GM20431 (cell line): ENCODE measurements around the gene FURIN.
"Not testable (repeated sequence)": the region's sequence is repeated elsewhere in the genome, so short reads cannot be mapped to it uniquely, and the experiment has no call there.

Experiments used
- in situ Hi-C: fragments of 300-500 bp; cut with MseI, MboI; formaldehyde crosslinking; loops from one replicate; pipeline ENCODE4 v1.15.0; 2020; ENCODE audit warnings: low sequenced_read_pairs; ENCODE audit not compliant: unreplicated experiment

FURIN gene

DNA sequence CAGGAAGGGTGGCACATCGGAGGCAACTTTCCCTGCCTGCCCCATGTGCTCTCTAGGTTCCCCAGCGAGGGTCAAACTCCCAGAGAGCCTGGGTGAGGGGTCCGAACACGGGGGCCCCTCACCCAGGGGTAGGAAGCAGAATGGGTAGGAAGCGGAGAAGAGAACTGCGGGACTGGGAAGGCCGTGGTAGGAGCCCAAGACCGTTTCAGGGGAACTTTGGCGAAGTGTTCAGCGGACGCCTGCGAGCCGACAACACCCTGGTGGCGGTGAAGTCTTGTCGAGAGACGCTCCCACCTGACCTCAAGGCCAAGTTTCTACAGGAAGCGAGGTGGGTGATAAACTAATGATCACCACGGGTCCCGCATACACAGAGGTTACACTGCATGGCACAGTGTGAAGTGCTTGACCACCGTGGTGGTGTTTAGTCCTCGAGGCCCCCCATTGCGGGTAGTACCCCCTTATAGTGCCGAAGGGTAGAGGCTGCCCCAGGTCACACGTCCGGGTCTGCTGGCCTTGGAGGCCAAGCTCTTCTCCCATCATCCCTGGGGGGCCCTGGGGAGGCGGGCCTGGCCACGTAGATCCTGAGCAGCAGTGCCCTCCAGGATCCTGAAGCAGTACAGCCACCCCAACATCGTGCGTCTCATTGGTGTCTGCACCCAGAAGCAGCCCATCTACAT, 24.2 kb downstream of the FURIN start:
- in situ Hi-C loops = loop anchor here (25.0 kb wide), 1 partner anchor 555 kb away; no protein-coding TSS in a partner anchor

DNA sequence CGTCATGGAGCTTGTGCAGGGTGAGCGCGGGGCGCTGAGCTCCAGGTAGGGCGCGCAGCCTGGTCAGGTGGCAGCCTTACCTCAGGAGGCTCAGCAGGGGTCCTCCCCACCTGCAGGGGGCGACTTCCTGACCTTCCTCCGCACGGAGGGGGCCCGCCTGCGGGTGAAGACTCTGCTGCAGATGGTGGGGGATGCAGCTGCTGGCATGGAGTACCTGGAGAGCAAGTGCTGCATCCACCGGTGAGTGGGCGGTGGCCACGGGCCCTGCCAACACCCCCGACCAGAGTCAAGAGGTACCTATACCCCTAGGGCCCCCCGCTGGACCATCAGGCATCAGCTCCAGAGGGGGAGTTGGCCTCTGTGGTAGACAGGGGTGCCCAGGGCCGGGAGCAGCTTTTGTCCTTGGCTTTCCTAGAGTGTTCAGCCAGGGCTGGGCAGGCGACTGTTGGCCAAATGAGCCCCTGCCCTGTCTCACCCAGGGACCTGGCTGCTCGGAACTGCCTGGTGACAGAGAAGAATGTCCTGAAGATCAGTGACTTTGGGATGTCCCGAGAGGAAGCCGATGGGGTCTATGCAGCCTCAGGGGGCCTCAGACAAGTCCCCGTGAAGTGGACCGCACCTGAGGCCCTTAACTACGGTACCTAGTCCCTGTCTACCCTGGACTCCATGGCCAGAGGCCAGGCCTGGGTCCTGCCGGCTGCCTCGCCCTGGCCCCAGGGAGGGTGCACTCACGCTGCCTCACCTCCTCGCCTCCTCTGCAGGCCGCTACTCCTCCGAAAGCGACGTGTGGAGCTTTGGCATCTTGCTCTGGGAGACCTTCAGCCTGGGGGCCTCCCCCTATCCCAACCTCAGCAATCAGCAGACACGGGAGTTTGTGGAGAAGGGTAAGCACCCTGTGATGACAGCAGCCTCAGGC, 25.0 kb downstream of the FURIN start:
- in situ Hi-C loops = loop anchor here (25.0 kb wide), 1 partner anchor 556 kb away; no protein-coding TSS in a partner anchor

DNA sequence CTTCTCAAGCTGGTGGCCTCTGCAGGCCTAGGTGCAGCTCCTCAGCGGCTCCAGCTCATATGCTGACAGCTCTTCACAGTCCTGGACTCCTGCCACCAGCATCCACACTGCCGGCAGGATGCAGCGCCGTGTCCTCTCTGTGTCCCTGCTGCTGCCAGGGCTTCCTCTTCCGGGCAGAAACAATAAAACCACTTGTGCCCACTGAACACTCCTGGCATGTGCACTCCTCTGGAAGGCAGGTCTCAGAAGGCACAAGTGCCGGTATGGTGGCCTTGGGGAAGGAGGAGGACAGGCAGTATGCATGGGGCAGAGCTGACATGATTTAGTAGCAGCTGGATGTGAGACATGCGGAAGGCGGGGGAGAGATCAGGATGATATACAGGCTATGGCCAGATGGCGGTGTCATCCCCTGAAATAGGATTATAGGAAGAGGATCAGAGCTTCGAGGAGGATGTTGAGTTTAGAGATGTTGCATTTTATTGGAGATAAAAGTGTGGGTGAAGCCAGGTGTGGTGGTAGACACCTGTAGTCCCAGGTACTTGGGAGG, 27.3 kb downstream of the FURIN start:
- in situ Hi-C loops = loop anchor here (25.0 kb wide), 1 partner anchor 558 kb away; no protein-coding TSS in a partner anchor

DNA sequence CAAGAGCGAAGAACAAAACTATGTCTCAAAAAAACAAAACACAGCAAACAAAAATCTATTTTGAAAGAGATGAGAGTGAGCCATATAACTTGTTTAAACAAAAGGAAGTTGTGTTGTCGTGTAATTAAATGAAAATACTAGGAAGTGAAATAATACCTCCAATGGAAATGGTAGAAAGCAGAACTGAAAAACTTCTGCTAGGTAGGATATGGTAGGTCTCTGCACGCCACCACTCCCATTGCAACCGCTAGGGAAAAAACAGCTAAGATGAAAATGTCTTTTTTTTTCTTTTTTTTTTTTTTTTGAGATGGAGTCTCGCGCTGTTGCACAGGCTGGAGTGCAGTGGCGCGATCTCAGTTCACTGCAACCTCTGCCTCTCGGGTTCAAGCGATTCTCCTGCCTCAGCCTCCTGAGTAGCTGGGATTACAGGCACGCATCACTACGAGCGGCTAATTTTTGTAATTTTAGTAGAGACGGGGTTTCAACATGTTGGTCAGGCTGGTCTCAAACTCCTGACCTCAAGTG, 28.8 kb downstream of the FURIN start:
- in situ Hi-C loops = loop anchor here (25.0 kb wide), 1 partner anchor 560 kb away; no protein-coding TSS in a partner anchor

DNA sequence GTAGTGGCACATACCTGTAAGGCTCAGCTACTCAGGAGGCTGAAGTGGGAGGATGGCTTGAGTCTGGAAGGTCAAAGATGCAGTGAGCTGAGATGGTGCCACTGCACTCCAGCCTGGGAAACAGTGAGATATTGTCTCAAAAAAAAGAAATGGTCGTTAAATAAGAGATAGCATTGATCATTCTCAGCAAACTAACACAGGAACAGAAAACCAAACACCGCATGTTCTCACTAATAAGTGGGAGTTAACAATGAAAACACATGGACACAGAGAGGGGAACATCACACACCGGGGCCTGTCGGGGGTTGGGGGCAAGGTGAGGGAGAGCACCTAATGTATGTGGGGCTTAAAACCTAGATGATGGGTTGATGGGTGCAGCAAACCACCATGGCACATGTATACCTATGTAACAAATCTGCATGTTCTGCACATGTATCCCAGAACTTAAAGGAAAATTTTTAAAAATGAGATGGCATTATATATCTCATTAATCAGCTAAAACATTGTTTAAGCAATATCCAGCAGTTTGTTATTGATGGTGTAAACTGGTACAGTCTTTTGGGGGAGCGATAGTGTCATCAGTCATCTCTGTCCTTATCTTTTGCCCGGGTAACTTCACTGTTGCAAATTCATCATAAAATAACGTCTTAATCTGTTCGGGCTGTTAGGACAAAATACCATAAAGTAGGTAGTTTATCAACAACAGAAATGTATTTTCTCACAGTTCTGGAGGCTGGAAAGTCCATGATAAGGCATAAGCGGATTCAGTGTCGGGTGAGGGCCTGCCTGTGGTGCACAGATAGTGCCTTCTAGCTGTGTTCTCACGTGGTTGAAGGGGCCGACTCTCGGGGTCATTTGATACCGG, 33.0 kb downstream of the FURIN start:
- in situ Hi-C loops = no loop called here

DNA sequence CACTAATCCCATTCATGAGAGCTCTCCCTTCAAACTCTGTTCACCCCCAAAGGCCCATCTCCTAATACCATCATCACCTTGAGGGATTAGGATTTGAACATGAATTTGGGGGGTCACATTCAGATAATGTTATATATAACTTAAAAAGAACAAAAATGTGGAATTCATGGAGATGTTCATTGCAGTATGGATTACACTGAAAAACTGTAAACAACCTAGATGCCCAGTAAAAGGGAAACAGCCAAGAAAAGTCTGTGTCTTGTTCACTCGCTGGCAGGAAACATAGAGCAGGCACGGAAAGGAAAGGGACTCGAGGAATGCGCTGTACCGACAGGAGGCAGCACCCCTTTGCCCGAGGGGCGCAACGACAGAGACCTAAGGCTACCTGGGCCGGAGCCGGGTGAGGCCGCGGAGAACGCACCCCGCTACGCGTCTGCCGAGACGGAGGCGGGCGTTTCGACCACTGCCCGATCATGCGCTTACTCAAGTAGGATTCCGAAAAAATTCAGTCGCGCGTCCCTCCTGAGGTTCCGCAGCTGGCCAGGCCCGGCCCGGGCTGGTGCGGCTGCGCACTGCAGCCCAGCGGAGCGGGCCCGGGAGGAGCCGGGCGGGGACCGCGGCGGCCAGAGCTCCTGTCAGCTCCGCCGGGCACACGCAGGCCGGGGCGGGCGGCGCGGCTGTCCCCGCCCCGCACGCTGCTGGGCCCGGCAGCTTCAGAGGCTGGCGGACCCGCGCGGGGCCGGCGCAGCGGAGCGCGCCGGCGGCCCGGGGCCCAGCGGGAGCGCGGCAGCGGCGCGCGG, 33.9 kb downstream of the FURIN start:
- in situ Hi-C loops = no loop called here

DNA sequence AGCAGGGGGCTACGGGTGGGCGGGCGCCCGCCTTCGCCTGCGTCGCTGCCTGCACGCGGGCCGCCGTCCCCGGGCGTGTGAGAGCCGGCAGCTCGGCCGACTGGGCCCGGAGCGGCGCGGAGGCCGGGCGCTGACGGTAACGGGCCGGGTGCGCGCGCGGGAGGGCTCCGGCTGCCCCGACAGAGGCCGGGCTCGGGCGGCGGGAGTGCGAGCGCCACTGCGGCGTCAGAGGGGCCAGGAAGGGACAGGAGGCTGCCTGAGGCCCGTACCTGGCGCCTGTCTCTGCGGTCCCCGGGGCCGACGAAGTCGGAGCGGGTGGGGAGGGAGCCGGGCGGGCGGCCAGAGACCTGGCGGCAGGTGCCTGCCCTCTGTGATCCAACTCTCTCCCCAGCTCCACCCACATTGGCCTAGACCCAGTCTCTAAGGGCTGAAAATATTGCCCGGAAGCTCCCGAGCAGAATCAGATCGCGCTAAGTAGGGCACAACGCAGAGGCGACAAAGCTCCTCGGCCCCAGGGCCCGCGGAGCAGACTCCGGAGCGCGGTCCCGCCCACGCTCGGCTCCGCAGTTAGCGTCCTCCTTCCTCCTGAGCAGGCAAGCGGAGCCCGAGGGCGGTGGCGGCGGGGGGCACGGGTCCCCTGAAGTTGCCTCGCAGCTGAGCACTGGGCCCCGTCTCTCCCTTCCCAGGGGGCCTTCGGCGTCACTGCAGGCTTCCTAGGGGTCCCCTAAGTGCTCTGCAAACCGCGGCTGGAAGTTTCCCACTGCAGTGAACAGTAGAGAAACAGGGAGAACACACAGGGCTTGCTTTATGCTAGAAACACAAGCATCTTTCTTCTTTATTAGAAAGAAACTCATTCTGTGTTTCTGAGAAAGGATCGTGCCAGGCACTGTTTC, 34.7 kb downstream of the FURIN start, which contains the start of gene MAN2A2:
MAN2A2 (plus strand) TSS at position 463 of the 893 bp plus-strand sequence. CDS start 906 bp downstream, outside the sequence.
- in situ Hi-C loops = no loop called here

DNA sequence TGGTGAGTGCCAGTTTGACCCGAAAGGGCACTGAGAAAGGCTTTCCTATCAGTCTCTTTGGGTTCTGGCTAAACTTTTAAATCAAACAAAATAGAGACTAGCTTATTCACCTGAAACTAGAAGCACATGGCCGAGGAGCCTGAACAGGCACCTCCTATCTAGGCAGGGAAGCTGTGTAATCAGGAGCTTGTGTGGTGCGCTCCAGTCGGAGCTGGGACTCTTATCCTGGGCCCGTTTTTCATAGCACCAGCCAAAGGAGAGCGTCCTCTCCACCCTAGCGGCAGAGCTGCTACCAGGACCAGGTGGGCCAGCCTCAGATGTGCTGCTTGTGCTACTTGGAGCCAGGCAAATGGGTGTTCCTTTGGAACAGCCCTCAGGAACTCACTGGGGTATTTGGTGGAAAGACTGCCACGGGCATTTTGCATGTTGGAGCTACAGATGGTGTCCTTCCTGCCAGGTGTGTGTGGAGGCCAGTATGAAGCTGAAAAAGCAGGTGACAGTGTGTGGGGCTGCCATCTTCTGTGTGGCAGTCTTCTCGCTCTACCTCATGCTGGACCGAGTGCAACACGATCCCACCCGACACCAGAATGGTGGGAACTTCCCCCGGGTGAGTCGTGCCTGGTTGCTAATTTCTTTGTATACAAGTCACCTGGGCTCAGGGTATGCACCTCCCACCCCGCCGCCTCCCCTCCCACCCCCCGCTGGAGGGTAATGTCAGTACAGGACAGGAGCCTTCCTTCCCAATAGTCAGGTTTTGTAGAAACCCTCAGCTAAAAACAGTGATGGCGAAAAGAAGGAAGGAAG, 35.5 kb downstream of the FURIN start:
- in situ Hi-C loops = no loop called here

DNA sequence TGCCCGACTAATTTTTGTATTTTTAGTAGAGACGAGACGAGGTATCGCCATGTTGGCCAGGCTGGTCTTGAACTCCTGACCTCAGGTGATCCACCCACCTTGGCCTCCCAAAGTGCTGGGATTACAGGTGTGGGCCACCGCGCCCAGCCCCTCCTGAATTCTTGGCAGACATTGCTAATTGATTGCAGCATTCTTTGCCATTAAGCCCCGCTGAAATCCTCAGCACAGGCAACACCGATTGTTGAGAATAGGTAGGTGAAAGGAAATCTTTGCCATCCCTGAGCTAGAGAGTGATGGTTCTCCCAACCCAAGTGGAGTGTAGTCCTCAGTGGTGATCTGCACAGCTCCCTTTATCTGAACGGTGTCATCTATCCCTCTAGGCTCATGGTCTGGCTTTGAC, 36.4 kb downstream of the FURIN start:
- in situ Hi-C loops = no loop called here

DNA sequence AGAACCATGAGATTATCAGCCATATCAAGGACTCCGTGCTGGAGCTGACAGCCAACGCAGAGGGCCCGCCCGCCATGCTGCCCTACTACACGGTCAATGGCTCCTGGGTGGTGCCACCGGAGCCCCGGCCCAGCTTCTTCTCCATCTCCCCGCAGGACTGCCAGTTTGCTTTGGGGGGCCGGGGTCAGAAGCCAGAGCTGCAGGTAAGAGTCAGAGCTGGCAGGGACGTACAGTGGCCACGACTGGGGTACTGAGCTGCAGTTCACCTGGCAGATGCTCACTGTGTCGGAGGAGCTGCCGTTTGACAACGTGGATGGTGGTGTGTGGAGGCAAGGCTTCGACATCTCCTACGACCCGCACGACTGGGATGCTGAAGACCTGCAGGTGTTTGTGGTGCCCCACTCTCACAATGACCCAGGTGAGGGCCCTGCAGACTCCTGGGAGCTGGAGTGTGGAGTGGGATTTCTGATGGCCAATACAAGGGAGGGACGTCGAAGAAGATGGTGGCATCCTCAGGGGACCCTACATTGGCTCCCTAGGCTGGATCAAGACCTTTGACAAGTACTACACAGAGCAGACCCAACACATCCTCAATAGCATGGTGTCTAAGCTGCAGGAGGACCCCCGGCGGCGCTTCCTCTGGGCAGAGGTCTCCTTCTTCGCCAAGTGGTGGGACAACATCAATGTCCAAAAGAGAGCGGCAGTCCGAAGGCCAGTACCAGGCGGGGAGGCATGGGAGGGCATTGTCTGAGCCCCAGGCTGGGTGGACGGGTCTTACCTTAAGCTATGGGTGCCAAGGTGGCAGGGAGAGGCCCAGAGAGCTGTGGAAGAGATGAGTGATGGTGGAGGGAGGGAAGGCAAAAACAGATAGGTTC, 37.2 kb downstream of the FURIN start:
- in situ Hi-C loops = no loop called here

DNA sequence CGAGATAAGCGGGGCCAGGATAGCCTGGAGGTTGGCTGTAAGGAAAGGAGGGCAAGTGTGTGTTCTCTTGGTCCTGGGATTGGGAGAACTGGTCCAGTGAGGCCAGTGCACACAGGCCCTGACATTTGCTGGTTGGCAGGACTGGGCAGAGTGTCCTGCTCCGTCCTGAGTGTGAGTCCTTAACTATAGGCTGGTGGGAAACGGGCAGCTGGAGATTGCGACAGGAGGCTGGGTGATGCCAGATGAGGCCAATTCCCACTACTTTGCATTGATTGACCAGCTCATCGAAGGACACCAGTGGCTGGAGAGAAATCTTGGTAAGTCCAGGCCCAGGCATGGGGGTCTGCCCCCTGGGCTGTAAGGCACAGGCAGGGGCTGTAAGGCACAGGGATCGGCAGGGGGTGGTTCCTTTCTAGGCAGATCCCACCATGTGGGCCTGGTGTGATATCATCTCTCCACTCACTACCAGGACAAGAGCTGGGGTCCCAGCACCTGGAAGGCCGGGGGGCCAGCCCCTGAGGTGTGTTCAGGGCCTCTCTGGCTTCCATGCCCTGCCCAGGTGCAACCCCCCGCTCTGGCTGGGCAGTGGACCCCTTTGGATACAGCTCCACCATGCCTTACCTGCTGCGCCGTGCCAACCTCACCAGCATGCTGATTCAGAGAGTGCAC, 37.9 kb downstream of the FURIN start:
- in situ Hi-C loops = no loop called here

DNA sequence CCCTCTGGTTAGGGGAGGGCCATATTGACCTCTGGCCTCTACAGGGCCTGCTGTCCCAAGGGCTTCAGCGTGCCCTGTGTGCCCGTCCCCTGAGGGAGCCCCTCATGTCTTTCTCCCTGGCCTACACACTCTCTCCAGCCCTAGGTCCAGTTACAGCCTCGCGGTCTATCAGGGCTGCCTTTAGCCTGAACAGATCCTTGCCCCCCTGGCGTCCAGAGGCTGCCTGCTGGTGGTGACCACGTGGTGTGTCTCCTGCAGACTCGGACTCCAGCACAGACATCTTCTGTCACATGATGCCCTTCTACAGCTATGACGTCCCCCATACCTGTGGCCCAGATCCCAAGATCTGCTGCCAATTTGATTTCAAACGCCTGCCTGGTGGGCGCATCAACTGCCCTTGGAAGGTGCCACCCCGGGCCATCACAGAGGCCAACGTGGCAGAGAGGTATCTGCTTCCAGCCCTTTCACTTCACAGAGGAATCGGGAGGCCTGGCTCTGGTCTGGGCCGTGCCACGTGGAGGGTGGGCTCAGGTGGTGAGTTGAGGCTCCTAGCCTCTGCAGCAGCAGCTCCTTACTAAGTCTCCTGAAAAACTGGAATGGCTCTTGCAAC, 38.8 kb downstream of the FURIN start:
- in situ Hi-C loops = no loop called here

DNA sequence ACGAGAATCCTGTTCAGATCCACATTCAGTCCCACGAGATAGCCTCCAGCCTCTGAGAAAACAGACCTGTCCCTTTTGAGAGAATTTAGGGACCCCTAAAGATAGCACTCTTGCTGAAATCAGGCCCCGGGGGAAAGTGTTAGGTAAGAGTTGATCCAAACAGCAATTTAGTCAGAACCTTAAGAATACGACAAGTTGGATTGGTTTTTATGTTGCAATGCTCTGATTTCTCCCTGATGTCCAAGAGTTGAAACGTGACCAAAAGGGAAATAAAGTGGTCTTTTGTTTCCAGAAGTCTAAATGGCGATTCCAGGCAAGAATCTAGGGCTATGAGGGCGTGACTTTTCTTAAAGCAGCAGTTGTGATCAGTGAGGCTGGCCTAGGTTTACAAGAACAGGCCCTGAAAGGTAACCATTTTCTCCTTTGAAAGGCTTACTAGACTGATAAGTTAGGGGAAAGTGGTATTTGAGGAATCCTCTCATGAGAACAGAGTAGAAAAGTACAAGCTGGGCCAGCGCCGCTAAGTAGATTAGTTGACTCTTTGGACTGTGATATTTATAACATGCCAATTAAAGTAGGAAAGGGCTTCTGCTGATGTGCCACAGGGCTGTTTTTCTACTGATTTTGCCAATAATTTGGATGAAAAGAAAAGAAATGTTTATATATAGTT, 39.6 kb downstream of the FURIN start:
- in situ Hi-C loops = no loop called here

DNA sequence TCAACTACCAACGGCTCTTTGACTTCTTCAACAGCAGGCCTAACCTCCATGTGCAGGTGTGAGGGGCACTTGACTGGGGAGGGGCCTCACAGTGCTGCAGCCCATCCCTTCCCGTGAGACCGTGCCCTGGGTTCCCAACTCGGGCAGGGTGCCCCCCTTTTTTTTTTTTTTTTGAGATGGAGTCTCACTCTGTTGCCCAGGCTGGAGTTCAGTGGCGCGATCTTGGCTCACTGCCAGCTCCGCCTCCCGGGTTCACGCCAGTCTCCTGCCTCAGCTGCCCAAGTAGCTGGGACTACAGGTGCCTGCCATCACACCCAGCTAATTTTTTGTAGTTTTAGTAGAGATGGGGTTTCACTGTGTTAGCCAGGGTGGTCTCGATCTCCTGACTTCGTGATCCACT, 41.1 kb downstream of the FURIN start:
- in situ Hi-C loops = not testable (repeated sequence)

DNA sequence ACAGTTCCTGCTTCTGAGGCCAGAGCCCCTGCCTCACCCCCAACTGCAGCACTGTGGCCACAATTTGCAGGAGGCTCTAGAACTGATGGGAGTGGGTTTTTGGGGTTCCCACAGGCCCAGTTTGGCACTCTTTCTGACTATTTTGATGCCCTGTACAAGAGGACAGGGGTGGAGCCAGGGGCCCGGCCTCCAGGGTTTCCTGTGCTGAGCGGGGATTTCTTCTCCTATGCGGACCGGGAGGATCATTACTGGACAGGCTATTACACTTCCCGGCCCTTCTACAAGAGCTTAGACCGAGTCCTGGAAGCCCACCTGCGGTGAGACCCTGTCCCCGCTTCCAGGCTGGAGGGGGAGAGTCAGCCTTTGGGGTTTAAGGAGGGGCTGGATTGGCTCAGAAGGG, 41.6 kb downstream of the FURIN start:
- in situ Hi-C loops = no loop called here
